HFF-Myc (cell line): ENCODE data around the gene KRT1.

Experiments
- DNase-seq: peaks from one replicate; pipeline ENCODE4 v3.0.0-alpha.2; 2011; ENCODE audit warnings: low read depth; ENCODE audit errors: extremely low read depth
- H3K4me3 ChIP-seq: replicated peaks from 2 replicates; pipeline ENCODE4 v1.5.1; 2011; ENCODE audit warnings: low read depth, mild to moderate bottlenecking, control low read depth, low read length
- TF ChIP-seq, protein P1 (sequence below): IDR thresholded peaks from 2 replicates; pipeline ENCODE4 v1.5.1; 2012; ENCODE audit warnings: mild to moderate bottlenecking, low read depth, low read length, control low read depth; ENCODE audit errors: missing control alignments

KRT1 gene

DNA sequence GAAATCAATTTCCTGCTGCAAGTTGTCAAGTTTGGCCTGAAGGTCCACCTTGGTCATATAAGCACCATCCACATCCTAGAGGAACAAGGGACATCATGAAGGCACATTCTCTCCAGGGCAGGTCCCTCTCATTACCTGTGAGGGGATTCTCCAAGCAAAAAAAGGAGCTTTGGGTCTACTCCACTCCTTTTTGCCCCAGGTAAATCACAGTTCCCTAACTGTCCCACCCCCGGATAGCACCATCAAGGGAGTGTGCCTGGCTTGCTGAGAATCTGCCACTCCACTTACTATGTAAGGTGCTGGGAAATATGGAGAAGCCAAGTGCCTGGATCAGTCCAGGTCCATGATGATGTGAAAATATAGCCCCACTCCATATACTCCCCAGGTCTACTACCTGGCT lies 2.5 kb downstream of the KRT1 start:
- DNase-seq = no peak
- no peak overlapping the region for H3K4me3 ChIP-seq
- TF ChIP-seq, protein P1, sequence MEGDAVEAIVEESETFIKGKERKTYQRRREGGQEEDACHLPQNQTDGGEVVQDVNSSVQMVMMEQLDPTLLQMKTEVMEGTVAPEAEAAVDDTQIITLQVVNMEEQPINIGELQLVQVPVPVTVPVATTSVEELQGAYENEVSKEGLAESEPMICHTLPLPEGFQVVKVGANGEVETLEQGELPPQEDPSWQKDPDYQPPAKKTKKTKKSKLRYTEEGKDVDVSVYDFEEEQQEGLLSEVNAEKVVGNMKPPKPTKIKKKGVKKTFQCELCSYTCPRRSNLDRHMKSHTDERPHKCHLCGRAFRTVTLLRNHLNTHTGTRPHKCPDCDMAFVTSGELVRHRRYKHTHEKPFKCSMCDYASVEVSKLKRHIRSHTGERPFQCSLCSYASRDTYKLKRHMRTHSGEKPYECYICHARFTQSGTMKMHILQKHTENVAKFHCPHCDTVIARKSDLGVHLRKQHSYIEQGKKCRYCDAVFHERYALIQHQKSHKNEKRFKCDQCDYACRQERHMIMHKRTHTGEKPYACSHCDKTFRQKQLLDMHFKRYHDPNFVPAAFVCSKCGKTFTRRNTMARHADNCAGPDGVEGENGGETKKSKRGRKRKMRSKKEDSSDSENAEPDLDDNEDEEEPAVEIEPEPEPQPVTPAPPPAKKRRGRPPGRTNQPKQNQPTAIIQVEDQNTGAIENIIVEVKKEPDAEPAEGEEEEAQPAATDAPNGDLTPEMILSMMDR = no peak

DNA sequence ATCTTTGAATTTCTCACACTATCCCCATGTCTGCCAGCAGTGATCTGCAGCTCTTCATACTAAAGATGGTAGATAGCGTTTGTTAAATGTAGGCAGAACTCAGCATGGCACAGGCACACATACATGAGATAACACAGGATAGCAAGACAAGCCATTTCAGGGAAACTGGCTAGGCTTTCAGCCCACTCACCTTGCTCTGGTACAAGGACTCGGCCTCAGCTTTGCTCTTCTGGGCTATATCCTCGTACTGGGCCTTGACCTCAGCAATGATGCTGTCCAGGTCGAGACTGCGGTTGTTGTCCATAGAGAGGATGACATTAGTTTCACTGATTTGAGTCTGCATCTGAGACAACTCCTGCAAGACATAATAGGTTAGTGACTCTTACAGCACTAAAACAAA lies 3.1 kb downstream of the KRT1 start:
- TF ChIP-seq, protein P1 = no peak
- no peak overlapping the region for H3K4me3 ChIP-seq
- no peak for DNase-seq

DNA sequence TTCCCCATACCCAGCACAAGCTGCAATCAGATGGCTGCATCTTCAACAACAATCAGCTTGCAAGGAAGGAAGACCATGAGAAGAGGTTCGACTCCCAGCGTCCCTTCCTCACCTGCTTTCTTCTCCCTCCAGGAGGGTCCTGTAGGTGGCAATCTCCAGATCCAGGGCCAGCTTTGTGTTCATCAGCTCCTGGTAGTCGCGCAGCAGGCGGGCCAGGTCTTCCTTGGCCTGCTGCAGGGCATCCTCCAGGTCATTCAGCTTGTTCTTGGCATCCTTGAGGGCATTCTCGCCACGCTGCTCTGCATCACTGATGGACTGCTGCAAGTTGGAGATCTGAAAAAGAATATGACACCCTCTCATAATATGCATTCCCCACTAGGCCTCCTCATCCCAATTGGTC lies 4.0 kb downstream of the KRT1 start:
- no peak for DNase-seq
- H3K4me3 ChIP-seq = no peak overlapping the region
- TF ChIP-seq, protein P1 = no peak

DNA sequence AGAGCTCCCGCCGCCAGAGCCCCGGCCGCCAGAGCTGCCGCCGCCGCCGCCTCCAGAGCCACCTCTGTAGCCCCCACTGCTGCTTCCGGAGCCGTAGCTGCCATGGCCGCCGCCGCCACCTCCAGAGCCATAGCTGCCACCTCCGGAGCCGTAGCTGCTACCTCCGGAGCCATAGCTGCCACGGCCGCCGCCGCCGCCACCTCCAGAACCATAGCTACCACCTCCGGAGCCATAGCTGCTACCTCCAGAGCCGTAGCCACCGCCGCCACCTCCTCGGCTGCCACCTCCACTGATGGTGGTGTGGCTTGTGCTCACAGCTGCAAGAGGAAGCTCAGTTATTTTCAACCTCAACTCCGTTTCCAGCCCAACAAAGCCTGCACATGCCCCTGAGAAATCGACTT lies 4.9 kb downstream of the KRT1 start:
- TF ChIP-seq, protein P1 = no peak
- no peak for DNase-seq
- no peak overlapping the region for H3K4me3 ChIP-seq

DNA sequence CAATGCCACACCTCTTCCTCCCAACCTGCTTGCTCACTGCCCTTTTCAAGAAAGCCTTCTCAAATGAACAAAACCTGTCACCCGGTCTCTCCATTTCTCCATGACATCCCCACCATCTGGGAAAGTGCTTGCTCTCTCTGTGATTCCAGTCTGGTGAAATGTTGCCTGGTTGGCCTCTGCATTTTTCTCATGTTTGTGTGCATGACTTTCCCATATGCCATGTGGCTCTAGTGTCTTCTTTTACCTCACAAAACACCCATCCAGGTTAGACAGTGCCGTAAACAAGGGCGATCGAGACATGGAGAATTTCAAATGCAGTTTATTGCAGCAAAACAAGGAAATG lies 5.8 kb downstream of the KRT1 start:
- H3K4me3 ChIP-seq = no peak overlapping the region
- no peak for DNase-seq
- TF ChIP-seq, protein P1 = no peak

DNA sequence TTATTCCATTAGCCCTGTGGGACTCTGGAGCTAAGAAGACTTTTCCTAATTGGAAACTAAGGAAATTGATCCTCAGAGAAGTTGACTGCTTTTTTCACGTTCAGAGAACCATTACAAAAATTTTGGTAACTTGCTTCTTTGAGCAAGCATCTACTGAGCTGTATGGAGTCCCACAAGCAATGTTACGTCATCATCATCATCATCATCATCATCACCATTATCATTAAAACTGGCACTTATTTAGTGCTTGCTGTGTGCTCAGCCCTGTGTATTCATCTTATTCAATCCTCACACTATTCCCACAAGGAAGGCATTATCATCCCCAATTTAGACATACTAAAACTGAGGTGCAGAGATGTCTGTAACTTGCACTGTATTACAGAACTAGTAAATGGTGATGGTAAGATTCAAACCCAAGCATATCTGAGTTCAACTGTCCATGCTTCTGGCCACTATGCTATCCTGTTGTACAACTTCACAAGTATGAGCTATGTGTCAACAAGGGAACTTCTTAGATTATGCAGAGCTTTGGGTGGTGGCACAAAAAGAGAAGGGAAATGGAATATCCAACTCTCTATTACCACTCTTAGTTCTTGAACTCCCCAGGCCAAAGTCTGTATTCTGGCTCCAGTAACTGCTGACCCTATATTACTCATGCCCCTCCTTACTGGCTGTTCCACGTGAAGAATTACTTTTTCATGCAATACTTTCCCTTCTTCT lies 6.3 kb downstream of the KRT1 start:
- TF ChIP-seq, protein P1 = no peak
- no peak for DNase-seq
- H3K4me3 ChIP-seq = no peak overlapping the region

DNA sequence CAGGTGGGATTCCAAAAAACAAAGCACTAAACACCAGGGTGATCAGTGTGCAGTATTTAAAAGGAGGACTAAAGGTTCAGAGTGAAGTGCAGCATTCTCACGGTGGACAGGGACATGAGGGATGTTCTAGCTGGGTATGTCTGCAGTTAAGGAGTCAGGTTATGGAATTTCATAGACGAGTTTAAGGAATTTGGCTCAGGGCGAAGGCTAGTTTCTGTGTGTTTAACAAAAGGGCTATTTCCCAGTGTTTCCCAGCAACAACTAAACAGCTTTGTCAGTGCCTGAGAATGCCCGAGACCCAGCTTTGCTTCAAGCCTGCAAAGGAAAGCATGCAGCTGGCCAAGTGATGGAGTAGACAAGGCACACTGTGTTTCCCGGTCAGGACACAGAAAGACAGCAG lies 7.0 kb downstream of the KRT1 start:
- no peak for DNase-seq
- TF ChIP-seq, protein P1 = no peak
- no peak overlapping the region for H3K4me3 ChIP-seq
